Measurements from ENCODE around the gene LTBP4. TPM values are rescaled to one million over a fixed set of nuclear protein-coding genes. Genes with fewer than 3 reads are reported as not detected.
A peak's percentile ranks its signal among the peaks of the same experiment; 100 is the strongest.

Gene LTBP4
- polyA plus RNA-seq, 1 of the 3 experiments (the other 2 are of a cell fraction): 24.8 TPM

DNA sequence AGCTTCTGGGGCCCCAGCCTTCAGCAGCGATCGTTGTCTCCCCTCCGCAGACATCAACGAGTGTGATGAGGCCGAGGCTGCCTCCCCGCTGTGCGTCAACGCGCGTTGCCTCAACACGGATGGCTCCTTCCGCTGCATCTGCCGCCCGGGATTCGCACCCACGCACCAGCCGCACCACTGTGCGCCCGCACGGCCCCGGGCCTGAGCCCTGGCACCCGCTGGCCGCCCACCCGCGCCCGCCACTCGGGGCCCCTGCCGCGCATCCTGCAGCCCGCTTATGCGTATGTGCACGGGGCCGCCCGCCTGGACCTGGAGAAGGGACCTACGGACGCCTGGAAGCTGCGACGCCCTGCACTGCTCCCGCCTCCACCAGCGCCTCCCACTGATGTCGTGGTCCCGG, 28.2 kb downstream of the LTBP4 start:
- 95% methylated on average over 37 of the region's 42 CpGs for WGBS (ENCODE audit: low lambda C conversion rate)
- CTCF ChIA-PET: no interaction called here
- Histone ChIP-seq H3K27ac (ENCODE audit: low read depth in 2 of 2, low read length in 1 of 2) (no peak overlapping the region), H3K4me3 (ENCODE audit: low read depth in 2 of 2, low read length in 1 of 2) (no peak overlapping the region), H4K20me1 (ENCODE audit: insufficient read depth) (no peaks in the 10 kb centered on the region), H3K36me3 (replicated peaks in 1 of 2; ENCODE audit: control insufficient read depth in 1 of 2, insufficient read depth in 2 of 2, low read length in 1 of 2) (no peaks in the 10 kb centered on the region), H3K9ac (no peak overlapping the region), H3K79me2 (ENCODE audit: insufficient read depth) (no peaks in the 10 kb centered on the region), H3K4me2 (no peak overlapping the region), H3K9me2 (no peaks in the 10 kb centered on the region), H2AFZ (ENCODE audit: low read depth) (no peak overlapping the region), H3K4me1 (ENCODE audit: control insufficient read depth in 1 of 2, insufficient read depth in 2 of 2, low read depth in 1 of 2, low read length in 1 of 2) (peaks cover 0 to 7% of the 10 kb centered on the region in 2 experiments; a peak in 1 of 4 replicates), H3K27me3 (ENCODE audit: insufficient read depth) (no peaks in the 10 kb centered on the region), H3F3A (replicated peaks; ENCODE audit: insufficient read depth) (peaks cover 3% of the 10 kb centered on the region), H3K9me3 (no peaks in the 10 kb centered on the region)
- DNase-seq: peak; percentile 15
- no peak for TF ChIP-seq TCF12 (IDR thresholded peaks at IDR 0.05)
- TF ChIP-seq, protein P1, sequence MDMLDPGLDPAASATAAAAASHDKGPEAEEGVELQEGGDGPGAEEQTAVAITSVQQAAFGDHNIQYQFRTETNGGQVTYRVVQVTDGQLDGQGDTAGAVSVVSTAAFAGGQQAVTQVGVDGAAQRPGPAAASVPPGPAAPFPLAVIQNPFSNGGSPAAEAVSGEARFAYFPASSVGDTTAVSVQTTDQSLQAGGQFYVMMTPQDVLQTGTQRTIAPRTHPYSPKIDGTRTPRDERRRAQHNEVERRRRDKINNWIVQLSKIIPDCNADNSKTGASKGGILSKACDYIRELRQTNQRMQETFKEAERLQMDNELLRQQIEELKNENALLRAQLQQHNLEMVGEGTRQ (IDR thresholded peaks at IDR 0.05; ENCODE audit: borderline replicate concordance, low read depth, low read length): no peak
- TF ChIP-seq, protein P2, sequence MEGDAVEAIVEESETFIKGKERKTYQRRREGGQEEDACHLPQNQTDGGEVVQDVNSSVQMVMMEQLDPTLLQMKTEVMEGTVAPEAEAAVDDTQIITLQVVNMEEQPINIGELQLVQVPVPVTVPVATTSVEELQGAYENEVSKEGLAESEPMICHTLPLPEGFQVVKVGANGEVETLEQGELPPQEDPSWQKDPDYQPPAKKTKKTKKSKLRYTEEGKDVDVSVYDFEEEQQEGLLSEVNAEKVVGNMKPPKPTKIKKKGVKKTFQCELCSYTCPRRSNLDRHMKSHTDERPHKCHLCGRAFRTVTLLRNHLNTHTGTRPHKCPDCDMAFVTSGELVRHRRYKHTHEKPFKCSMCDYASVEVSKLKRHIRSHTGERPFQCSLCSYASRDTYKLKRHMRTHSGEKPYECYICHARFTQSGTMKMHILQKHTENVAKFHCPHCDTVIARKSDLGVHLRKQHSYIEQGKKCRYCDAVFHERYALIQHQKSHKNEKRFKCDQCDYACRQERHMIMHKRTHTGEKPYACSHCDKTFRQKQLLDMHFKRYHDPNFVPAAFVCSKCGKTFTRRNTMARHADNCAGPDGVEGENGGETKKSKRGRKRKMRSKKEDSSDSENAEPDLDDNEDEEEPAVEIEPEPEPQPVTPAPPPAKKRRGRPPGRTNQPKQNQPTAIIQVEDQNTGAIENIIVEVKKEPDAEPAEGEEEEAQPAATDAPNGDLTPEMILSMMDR (IDR thresholded peaks at IDR 0.05): no peak
- POLR2A ChIA-PET: no interaction called here

DNA sequence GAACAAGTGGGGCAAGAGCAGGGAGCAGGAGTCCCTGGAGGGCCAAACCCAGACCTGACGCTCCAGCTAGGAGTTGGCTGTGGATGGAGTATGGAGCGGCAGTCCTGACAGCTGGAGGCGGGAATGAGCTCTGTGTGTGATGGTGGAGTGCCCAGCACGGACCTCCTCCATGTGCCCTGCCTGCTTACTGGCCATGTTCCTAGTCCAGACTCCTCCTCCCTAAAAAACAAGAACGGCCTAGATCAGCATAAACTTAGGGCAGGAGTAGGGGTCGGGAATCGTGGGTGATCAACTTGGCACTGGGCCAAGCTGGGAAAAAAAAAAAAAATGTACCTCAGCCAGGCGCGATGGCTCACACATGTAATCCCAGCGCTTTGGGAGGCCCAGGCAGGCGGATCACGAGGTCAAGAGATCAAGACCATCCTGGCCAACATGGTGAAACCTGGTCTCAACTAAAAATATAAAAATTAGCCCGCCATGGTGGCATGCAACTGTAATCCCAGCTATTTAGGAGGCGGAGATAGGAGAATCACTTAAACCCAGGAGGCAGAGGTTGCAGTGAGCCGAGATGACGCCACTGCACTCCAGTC, 29.5 kb downstream of the LTBP4 start:
- no peak overlapping the region for H3K27ac ChIP-seq (ENCODE audit: low read depth in 2 of 2, low read length in 1 of 2)
- 68% methylated on average over 16 of the region's 16 CpGs for WGBS (ENCODE audit: low lambda C conversion rate)

More for the DNA sequence above, 29.5 kb downstream of the LTBP4 start:
- peaks cover 0 to 4% of the 10 kb centered on the region in 2 experiments; a peak in 1 of 4 replicates for H3K4me1 ChIP-seq (ENCODE audit: control insufficient read depth in 1 of 2, insufficient read depth in 2 of 2, low read depth in 1 of 2, low read length in 1 of 2)
- no peak for TF ChIP-seq TAF1 (IDR thresholded peaks at IDR 0.05; ENCODE audit: borderline replicate concordance, low read depth, low read length)
- TF ChIP-seq, protein P1 (IDR thresholded peaks at IDR 0.05; ENCODE audit: borderline replicate concordance, low read depth, low read length): no peak
- TF ChIP-seq RFX5 (IDR thresholded peaks at IDR 0.05; ENCODE audit: low read length): no peak
- no peak for TF ChIP-seq NRF1 (IDR thresholded peaks at IDR 0.05; ENCODE audit: low read depth, low read length)
- no peak for TF ChIP-seq TEAD4 (IDR thresholded peaks at IDR 0.05; ENCODE audit: borderline replicate concordance, insufficient read depth)
- no peak for TF ChIP-seq TCF12 (IDR thresholded peaks at IDR 0.05)
- no peak for TF ChIP-seq FOXM1 (IDR thresholded peaks at IDR 0.05; ENCODE audit: low read depth)
- TF ChIP-seq NFIC (IDR thresholded peaks at IDR 0.05; ENCODE audit: borderline replicate concordance): peak; percentile 44
- H3K9me2 ChIP-seq: no peaks in the 10 kb centered on the region
- no peak overlapping the region for H3K4me2 ChIP-seq
- H3K9ac ChIP-seq: no peak overlapping the region
- H3K27me3 ChIP-seq (ENCODE audit: insufficient read depth): no peaks in the 10 kb centered on the region
- H4K20me1 ChIP-seq (ENCODE audit: insufficient read depth): no peaks in the 10 kb centered on the region
- no peak overlapping the region for H2AFZ ChIP-seq (ENCODE audit: low read depth)
- POLR2A ChIA-PET: interaction anchor here (1.3 kb wide), 1 partner anchor 20 kb away, joined by 7 read pairs; no protein-coding TSS in a partner anchor
- H3K9me3 ChIP-seq: no peaks in the 10 kb centered on the region
- CTCF ChIA-PET: interaction anchor here (0.6 to 7.5 kb wide), 4 partner anchors 12 to 102 kb away, joined by 3 to 176 read pairs (median 79); partner anchors contain the start of gene LTBP4
- H3K79me2 ChIP-seq (ENCODE audit: insufficient read depth): no peaks in the 10 kb centered on the region
- H3F3A ChIP-seq (replicated peaks; ENCODE audit: insufficient read depth): no peaks in the 10 kb centered on the region
- H3K36me3 ChIP-seq (replicated peaks in 1 of 2; ENCODE audit: control insufficient read depth in 1 of 2, insufficient read depth in 2 of 2, low read length in 1 of 2): no peaks in the 10 kb centered on the region
- no peak overlapping the region for H3K4me3 ChIP-seq (ENCODE audit: low read depth in 2 of 2, low read length in 1 of 2)
- peak; percentile 16 for DNase-seq
